HEK293 (cell line): ENCODE measurements around the gene RAP1GAP.

ENCODE experiments used
- CTCF ChIA-PET: fragments of 350-600 bp; formaldehyde crosslinking; extraction: SDS; loops from one replicate; lab custom pipeline; 2021; ENCODE audit warnings: antibody characterized with exemption; lab: Yijun Ruan, JAX
- POLR2A ChIA-PET: fragments of 300-600 bp; formaldehyde crosslinking; extraction: SDS; loops from one replicate; lab custom pipeline; 2020; ENCODE audit warnings: antibody characterized with exemption, inconsistent platforms; lab: Yijun Ruan, JAX
- H3K27ac ChIP-seq: fragments of 200-500 bp; sonication (Bioruptor generic); 2 replicates; pipeline ENCODE4 v1.5.1; 2014; ENCODE audit warnings: low read depth, low read length, control low read depth, inconsistent platforms; ENCODE audit errors: extremely low read depth
- H3K36me3 ChIP-seq, 2 experiments: fragments of 200-500 bp in 1 of 2; sonication (Bioruptor generic) in 1 of 2; 1 replicate in 1 of 2; 2 replicates in 1 of 2; pipeline ENCODE4 v1.5.1; 2014 to 2017; ENCODE audit warnings: inconsistent platforms in 2 of 2, low read length in 2 of 2; ENCODE audit not compliant: control insufficient read depth in 2 of 2, insufficient read depth in 1 of 2
- H3K4me1 ChIP-seq: fragments of 200-500 bp; sonication (Bioruptor generic); 2 replicates; pipeline ENCODE4 v1.5.1; 2014; ENCODE audit warnings: mild to moderate bottlenecking, low read length, inconsistent platforms; ENCODE audit not compliant: control insufficient read depth, insufficient read depth
- H3K4me3 ChIP-seq: 2 replicates; pipeline ENCODE4 v1.5.1; 2011; ENCODE audit warnings: low read depth, mild to moderate bottlenecking, control low read depth, low read length, moderate library complexity
- H3K9me3 ChIP-seq: fragments of 200-500 bp; sonication (Bioruptor generic); 2 replicates; pipeline ENCODE4 v1.5.1; 2014; ENCODE audit warnings: low read depth, low read length, inconsistent platforms; ENCODE audit not compliant: control insufficient read depth, insufficient read depth
- GLIS1 ChIP-seq: fragments of 450-650 bp; formaldehyde crosslinking; IDR thresholded peaks from 2 replicates; pipeline ENCODE4 v1.5.1; 2016; ENCODE audit warnings: missing biosample characterization, missing genetic modification characterization
- GLIS2 ChIP-seq: fragments of 450-650 bp; formaldehyde crosslinking; IDR thresholded peaks from 2 replicates; pipeline ENCODE4 v1.5.1; 2016; ENCODE audit warnings: missing biosample characterization, missing genetic modification characterization
- KLF1 ChIP-seq: fragments of 450-650 bp; formaldehyde crosslinking; IDR thresholded peaks from 2 replicates; pipeline ENCODE4 v1.5.1; 2016; ENCODE audit warnings: missing biosample characterization, missing genetic modification characterization
- MYNN ChIP-seq: fragments of 450-650 bp; formaldehyde crosslinking; IDR thresholded peaks from 2 replicates; pipeline ENCODE4 v1.5.1; 2016; ENCODE audit warnings: missing biosample characterization, missing genetic modification characterization, borderline replicate concordance
- PRDM10 ChIP-seq: fragments of 450-650 bp; formaldehyde crosslinking; IDR thresholded peaks from 2 replicates; pipeline ENCODE4 v1.5.1; 2016; ENCODE audit warnings: missing biosample characterization, missing genetic modification characterization
- ZIC2 ChIP-seq: fragments of 450-650 bp; formaldehyde crosslinking; IDR thresholded peaks from 2 replicates; pipeline ENCODE4 v1.5.1; 2016; ENCODE audit warnings: missing biosample characterization, missing genetic modification characterization
- ZNF19 ChIP-seq: fragments of 450-650 bp; formaldehyde crosslinking; IDR thresholded peaks from 2 replicates; pipeline ENCODE4; 2016; ENCODE audit warnings: missing biosample characterization, missing genetic modification characterization, low read depth
- ZNF341 ChIP-seq: fragments of 450-650 bp; formaldehyde crosslinking; IDR thresholded peaks from 2 replicates; pipeline ENCODE4; 2016; ENCODE audit warnings: low read depth, missing biosample characterization, missing genetic modification characterization
- ZNF398 ChIP-seq: fragments of 450-650 bp; formaldehyde crosslinking; IDR thresholded peaks from 2 replicates; pipeline ENCODE4 v1.5.1; 2017; ENCODE audit warnings: missing biosample characterization, missing genetic modification characterization
- ZNF514 ChIP-seq: fragments of 450-650 bp; formaldehyde crosslinking; IDR thresholded peaks from 2 replicates; pipeline ENCODE4 v1.5.1; 2016; ENCODE audit warnings: missing biosample characterization, missing genetic modification characterization
- ZNF555 ChIP-seq: fragments of 450-650 bp; formaldehyde crosslinking; conservative IDR thresholded peaks from 2 replicates; pipeline ENCODE4 v1.5.1; 2017; ENCODE audit warnings: missing biosample characterization, mild to moderate bottlenecking, missing genetic modification characterization, inconsistent platforms
- ZNF571 ChIP-seq: fragments of 450-650 bp; formaldehyde crosslinking; IDR thresholded peaks from 2 replicates; pipeline ENCODE4 v1.5.0; 2017; ENCODE audit warnings: missing biosample characterization, missing genetic modification characterization
- ZNF623 ChIP-seq: fragments of 450-650 bp; formaldehyde crosslinking; IDR thresholded peaks from 2 replicates; pipeline ENCODE4 v1.5.1; 2016; ENCODE audit warnings: missing biosample characterization, missing genetic modification characterization
- ZNF670 ChIP-seq: fragments of 450-650 bp; formaldehyde crosslinking; IDR thresholded peaks from 2 replicates; pipeline ENCODE4 v1.5.1; 2016; ENCODE audit warnings: missing biosample characterization, missing genetic modification characterization, low read depth
- ZNF785 ChIP-seq: fragments of 450-650 bp; formaldehyde crosslinking; IDR thresholded peaks from 2 replicates; pipeline ENCODE4 v1.5.1; 2016; ENCODE audit warnings: missing biosample characterization, missing genetic modification characterization
- TF ChIP-seq, protein P1 (sequence below): fragments of 450-650 bp; IDR thresholded peaks from 2 replicates; pipeline ENCODE4 v1.5.1; 2018; ENCODE audit warnings: missing biosample characterization, mild to moderate bottlenecking, missing genetic modification characterization
- TF ChIP-seq, protein P2 (sequence below): sonication (generic); formaldehyde crosslinking; IDR thresholded peaks from 2 replicates; pipeline ENCODE4 v1.8.1; 2022; ENCODE audit warnings: mild to moderate bottlenecking, moderate library complexity, missing genetic modification reagents
- TF ChIP-seq, protein P3 (sequence below): fragments of 450-650 bp; formaldehyde crosslinking; IDR thresholded peaks from 2 replicates; pipeline ENCODE4 v1.5.1; 2016; ENCODE audit warnings: missing biosample characterization, missing genetic modification characterization

Gene RAP1GAP

DNA sequence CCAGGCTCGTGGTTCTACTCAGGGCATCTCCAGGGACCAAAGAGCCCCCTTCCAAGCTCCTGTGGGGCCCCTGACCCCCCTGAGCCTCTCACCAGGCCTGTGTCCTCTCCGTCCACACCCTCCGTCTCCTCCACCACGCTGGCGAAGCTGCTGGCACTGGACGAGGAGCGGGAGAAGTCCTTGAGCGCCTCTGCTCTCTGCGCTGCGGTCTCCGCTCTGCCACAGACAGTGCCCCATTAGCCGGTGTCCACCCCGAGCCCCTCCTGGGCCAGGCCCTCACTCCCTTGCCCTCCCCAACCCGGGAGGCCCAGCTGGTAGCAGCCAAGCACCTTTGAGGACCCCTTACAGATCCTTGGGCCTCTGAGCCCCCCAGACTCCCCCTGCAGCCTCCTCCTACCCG is 69.8 kb downstream of the RAP1GAP start (continued):
- TF ChIP-seq MYNN (no peak), ZNF785 (tag by site-specific recombination) (no peak)

DNA sequence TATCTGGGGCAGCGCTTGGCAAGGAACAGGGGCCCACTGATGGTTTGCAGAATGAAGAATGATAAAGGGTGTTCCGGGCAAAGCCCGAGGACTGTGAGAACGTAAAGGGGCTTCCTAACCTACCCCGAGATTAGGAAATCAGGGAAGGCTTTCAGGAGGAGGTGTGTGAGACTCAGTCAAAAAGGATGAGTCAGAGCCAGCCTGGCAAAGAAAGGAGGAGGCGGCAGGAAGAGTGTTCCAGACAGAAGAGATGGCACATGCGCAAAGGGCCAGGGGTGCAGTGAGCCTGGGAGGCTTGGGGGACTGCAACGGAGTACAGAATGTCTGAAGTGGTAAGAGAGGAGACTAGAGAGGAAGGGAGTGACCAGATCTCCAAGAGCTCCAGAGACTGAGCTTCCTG is 70.3 kb downstream of the RAP1GAP start:
- POLR2A ChIA-PET: no interaction called here
- CTCF ChIA-PET: interaction anchor here (0.7 kb wide), 1 partner anchor 25 kb away, joined by 5 read pairs; no protein-coding TSS in a partner anchor
- Histone ChIP-seq H3K9me3 (no peaks in the 10 kb centered on the region), H3K4me3 (no peak overlapping the region), H3K27ac (no peak overlapping the region), H3K36me3 (no peaks in the 10 kb centered on the region), H3K4me1 (no peaks in the 10 kb centered on the region)
- TF ChIP-seq ZNF571 (tag by site-specific recombination): no peak
- peak; percentile 83 for TF ChIP-seq ZNF623

GRCh38 chr1:21598417-21598816 is 70.7 kb downstream of the RAP1GAP start:
- Histone ChIP-seq H3K4me1 (no peaks in the 10 kb centered on the region), H3K4me3 (no peak overlapping the region), H3K9me3 (no peaks in the 10 kb centered on the region), H3K36me3 (no peaks in the 10 kb centered on the region), H3K27ac (no peak overlapping the region)
- ChIA-PET POLR2A (no interaction called here), CTCF (no interaction called here)
- peak; percentile 68 for TF ChIP-seq ZIC2 (tag by site-specific recombination)
- TF ChIP-seq GLIS2 (tag by site-specific recombination): peak; percentile 52; the same call in 1 of the 2 replicates
- no peak for TF ChIP-seq ZNF555 (tag by site-specific recombination)
- TF ChIP-seq, protein P1, sequence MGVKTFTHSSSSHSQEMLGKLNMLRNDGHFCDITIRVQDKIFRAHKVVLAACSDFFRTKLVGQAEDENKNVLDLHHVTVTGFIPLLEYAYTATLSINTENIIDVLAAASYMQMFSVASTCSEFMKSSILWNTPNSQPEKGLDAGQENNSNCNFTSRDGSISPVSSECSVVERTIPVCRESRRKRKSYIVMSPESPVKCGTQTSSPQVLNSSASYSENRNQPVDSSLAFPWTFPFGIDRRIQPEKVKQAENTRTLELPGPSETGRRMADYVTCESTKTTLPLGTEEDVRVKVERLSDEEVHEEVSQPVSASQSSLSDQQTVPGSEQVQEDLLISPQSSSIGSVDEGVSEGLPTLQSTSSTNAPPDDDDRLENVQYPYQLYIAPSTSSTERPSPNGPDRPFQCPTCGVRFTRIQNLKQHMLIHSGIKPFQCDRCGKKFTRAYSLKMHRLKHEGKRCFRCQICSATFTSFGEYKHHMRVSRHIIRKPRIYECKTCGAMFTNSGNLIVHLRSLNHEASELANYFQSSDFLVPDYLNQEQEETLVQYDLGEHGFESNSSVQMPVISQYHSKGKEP: no peak
- peak; percentile 77 for TF ChIP-seq GLIS1
- TF ChIP-seq, protein P2, sequence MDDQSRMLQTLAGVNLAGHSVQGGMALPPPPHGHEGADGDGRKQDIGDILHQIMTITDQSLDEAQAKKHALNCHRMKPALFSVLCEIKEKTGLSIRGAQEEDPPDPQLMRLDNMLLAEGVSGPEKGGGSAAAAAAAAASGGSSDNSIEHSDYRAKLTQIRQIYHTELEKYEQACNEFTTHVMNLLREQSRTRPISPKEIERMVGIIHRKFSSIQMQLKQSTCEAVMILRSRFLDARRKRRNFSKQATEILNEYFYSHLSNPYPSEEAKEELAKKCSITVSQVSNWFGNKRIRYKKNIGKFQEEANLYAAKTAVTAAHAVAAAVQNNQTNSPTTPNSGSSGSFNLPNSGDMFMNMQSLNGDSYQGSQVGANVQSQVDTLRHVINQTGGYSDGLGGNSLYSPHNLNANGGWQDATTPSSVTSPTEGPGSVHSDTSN: no peak
- TF ChIP-seq ZNF398: peak; percentile 43; the same call in 1 of the 2 replicates

GRCh38 chr1:21597753-21598152 is 71.4 kb downstream of the RAP1GAP start:
- H3K4me1 ChIP-seq: no peaks in the 10 kb centered on the region
- no peak for TF ChIP-seq PRDM10
- TF ChIP-seq, protein P3, sequence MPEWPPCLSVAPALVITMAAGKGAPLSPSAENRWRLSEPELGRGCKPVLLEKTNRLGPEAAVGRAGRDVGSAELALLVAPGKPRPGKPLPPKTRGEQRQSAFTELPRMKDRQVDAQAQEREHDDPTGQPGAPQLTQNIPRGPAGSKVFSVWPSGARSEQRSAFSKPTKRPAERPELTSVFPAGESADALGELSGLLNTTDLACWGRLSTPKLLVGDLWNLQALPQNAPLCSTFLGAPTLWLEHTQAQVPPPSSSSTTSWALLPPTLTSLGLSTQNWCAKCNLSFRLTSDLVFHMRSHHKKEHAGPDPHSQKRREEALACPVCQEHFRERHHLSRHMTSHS: no peak
- TF ChIP-seq ZNF670 (tag by site-specific recombination): no peak
- no peak for TF ChIP-seq ZNF514
- no peak for TF ChIP-seq ZNF19
- no peak for TF ChIP-seq ZNF341 (tag by site-specific recombination)
- TF ChIP-seq ZNF623: no peak
- TF ChIP-seq KLF1 (tag by site-specific recombination): peak; percentile 57; the same call in 1 of the 2 replicates
- TF ChIP-seq, all 188 proteins: peak for 1
- Histone ChIP-seq H3K36me3 (no peaks in the 10 kb centered on the region), H3K27ac (no peak overlapping the region), H3K9me3 (no peaks in the 10 kb centered on the region), H3K4me3 (no peak overlapping the region)
- POLR2A ChIA-PET: no interaction called here
- CTCF ChIA-PET: interaction anchor here (0.7 kb wide), 1 partner anchor 226 kb away, joined by 3 read pairs; no protein-coding TSS in a partner anchor
